SK-N-MC (cell line): ENCODE data around the gene ABL1.
A peak's percentile ranks its signal among the peaks of the same experiment; 100 is the strongest.

Experiments used
- DNase-seq: peaks from one replicate; pipeline ENCODE4 v3.0.0-alpha.2; 2011; ENCODE audit warnings: low read depth, low spot score
- H3K27ac ChIP-seq: fragments of 200-600 bp; sonication (generic); 2 replicates; pipeline ENCODE4 v1.5.1; 2016; ENCODE audit warnings: mixed run types
- H3K36me3 ChIP-seq: fragments of 200-600 bp; sonication (generic); 2 replicates; pipeline ENCODE4 v1.6.1; 2017; ENCODE audit warnings: antibody characterized with exemption, low read length, mixed read lengths; ENCODE audit not compliant: insufficient read depth
- H3K4me3 ChIP-seq: fragments of 200-600 bp; sonication (generic); 2 replicates; pipeline ENCODE4 v1.5.1; 2016
- H3K9ac ChIP-seq: fragments of 200-600 bp; sonication (generic); 2 replicates; pipeline ENCODE4 v1.8.0; 2017; ENCODE audit warnings: mixed run types, mixed read lengths; ENCODE audit not compliant: insufficient read length
- H3K9me3 ChIP-seq: fragments of 200-600 bp; sonication (generic); 2 replicates; pipeline ENCODE4 v1.6.1; 2017; ENCODE audit warnings: low read depth, mild to moderate bottlenecking, antibody characterized with exemption, low read length, moderate library complexity, mixed read lengths
- EZH2 ChIP-seq: fragments of 200-600 bp; sonication (generic); IDR thresholded peaks from one replicate; pipeline ENCODE4 v1.6.1; 2017; ENCODE audit warnings: antibody characterized with exemption
- FOXP2 ChIP-seq: optimal IDR thresholded peaks from 2 replicates; pipeline ENCODE3; 2011; ENCODE audit warnings: mild to moderate bottlenecking, moderate library complexity; ENCODE audit not compliant: insufficient read depth; ENCODE audit errors: extremely low read length, control extremely low read depth
- POLR2AphosphoS5 ChIP-seq: IDR thresholded peaks from 2 replicates; pipeline ENCODE4 v1.6.1; 2012; ENCODE audit warnings: mild to moderate bottlenecking, low read depth, low read length, borderline replicate concordance

ABL1 gene

GRCh38 chr9:130824079-130824478, 11.0 kb upstream of the ABL1 start:
- H3K9me3 ChIP-seq, result peaks cover 8% of the 10 kb centered on the region; the same call in 1 of the 2 replicates
- no peak overlapping the region for H3K4me3 ChIP-seq
- no peak for TF ChIP-seq FOXP2
- no peak for TF ChIP-seq POLR2AphosphoS5
- no peak for TF ChIP-seq EZH2
- peak overlapping the region; percentile 91 for H3K27ac ChIP-seq
- 0 out of 2 replicates have a peak, but pooled peaks cover 3% of the 10 kb centered on the region for H3K36me3 ChIP-seq
- peak overlapping the region; percentile 56 for H3K9ac ChIP-seq
- DNase-seq, result no peak

- TF ChIP-seq POLR2AphosphoS5 (peak; percentile 33; the same call in 1 of the 2 replicates), FOXP2 (no peak), EZH2 (no peak)
- peak overlapping the region; percentile 56 for H3K9ac ChIP-seq
Observed at GRCh38 chr9:130824643-130825350, 10.3 kb upstream of the ABL1 start.

DNA sequence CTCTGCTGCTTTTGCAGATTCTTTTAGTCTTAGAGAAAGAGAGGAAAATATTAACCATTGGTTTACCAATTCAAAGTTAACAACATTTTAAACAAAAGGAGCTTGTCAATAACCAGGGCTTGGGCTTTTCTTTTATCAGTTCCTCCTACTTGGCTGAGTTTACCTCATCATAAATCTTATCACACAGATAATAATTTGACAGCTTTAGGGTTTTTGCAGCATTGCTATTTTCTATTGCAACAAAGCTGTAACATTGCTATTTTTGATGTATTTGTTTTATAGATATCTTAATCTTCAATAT, 9.8 kb upstream of the ABL1 start:
- Histone ChIP-seq H3K36me3 (0 out of 2 replicates have a peak, but pooled peaks cover 3% of the 10 kb centered on the region), H3K9me3 (peaks cover 9% of the 10 kb centered on the region; the same call in 1 of the 2 replicates), H3K9ac (peak overlapping the region; percentile 56), H3K27ac (peak overlapping the region; percentile 91), H3K4me3 (peak overlapping the region; percentile 62)
- TF ChIP-seq FOXP2 (no peak), EZH2 (no peak), POLR2AphosphoS5 (no peak)
- no peak for DNase-seq

More at GRCh38 chr9:130824643-130825350, 10.3 kb upstream of the ABL1 start:
- Histone ChIP-seq H3K36me3 (0 out of 2 replicates have a peak, but pooled peaks cover 3% of the 10 kb centered on the region), H3K4me3 (peak overlapping the region; percentile 62), H3K9me3 (peaks cover 9% of the 10 kb centered on the region; the same call in 1 of the 2 replicates), H3K27ac (peak overlapping the region; percentile 91)
- DNase-seq, result no peak

GRCh38 chr9:130825809-130826208, 9.2 kb upstream of the ABL1 start:
- DNase-seq, result no peak
- TF ChIP-seq FOXP2, result no peak
- TF ChIP-seq EZH2, result no peak
- no peak for TF ChIP-seq POLR2AphosphoS5
- H3K9me3 ChIP-seq, result peaks cover 9% of the 10 kb centered on the region; the same call in 1 of the 2 replicates
- H3K9ac ChIP-seq, result peak overlapping the region; percentile 56
- H3K27ac ChIP-seq, result peak overlapping the region; percentile 91
- H3K4me3 ChIP-seq, result peak overlapping the region; percentile 62; the same call in 1 of the 2 replicates
- 0 out of 2 replicates have a peak, but pooled peaks cover 3% of the 10 kb centered on the region for H3K36me3 ChIP-seq

GRCh38 chr9:130829762-130830161, 5.3 kb upstream of the ABL1 start:
- no peak for DNase-seq
- Histone ChIP-seq H3K9ac (no peak overlapping the region), H3K4me3 (peak overlapping the region; percentile 47), H3K9me3 (peaks cover 9% of the 10 kb centered on the region; the same call in 1 of the 2 replicates), H3K36me3 (0 out of 2 replicates have a peak, but pooled peaks cover 3% of the 10 kb centered on the region), H3K27ac (peak overlapping the region; percentile 92)
- TF ChIP-seq POLR2AphosphoS5, result no peak
- TF ChIP-seq FOXP2, result no peak
- no peak for TF ChIP-seq EZH2

GRCh38 chr9:130830231-130830760, 4.8 kb upstream of the ABL1 start:
- Histone ChIP-seq H3K36me3 (0 out of 2 replicates have a peak, but pooled peaks cover 3% of the 10 kb centered on the region), H3K9me3 (peaks cover 9% of the 10 kb centered on the region; the same call in 1 of the 2 replicates), H3K27ac (peak overlapping the region; percentile 92), H3K9ac (peak overlapping the region; percentile 29), H3K4me3 (peak overlapping the region; percentile 47)
- TF ChIP-seq FOXP2, result no peak
- no peak for TF ChIP-seq EZH2
- no peak for TF ChIP-seq POLR2AphosphoS5
- DNase-seq, result no peak

GRCh38 chr9:130831077-130831476, 4.0 kb upstream of the ABL1 start:
- 0 out of 2 replicates have a peak, but pooled peaks cover 3% of the 10 kb centered on the region for H3K36me3 ChIP-seq
- H3K9me3 ChIP-seq, result peaks cover 9% of the 10 kb centered on the region; the same call in 1 of the 2 replicates
- no peak overlapping the region for H3K27ac ChIP-seq
- no peak for TF ChIP-seq POLR2AphosphoS5
- TF ChIP-seq EZH2, result no peak
- TF ChIP-seq FOXP2, result no peak
- H3K4me3 ChIP-seq, result no peak overlapping the region
- DNase-seq, result no peak
- H3K9ac ChIP-seq, result no peak overlapping the region
